ENCODE results near the gene KHNYN.
A peak's percentile ranks its signal among the peaks of the same experiment; 100 is the strongest.

The KHNYN gene

GRCh38 chr14:24422694-24423601, 6.8 kb upstream of the KHNYN start:
- DNase-seq = no peak

DNA sequence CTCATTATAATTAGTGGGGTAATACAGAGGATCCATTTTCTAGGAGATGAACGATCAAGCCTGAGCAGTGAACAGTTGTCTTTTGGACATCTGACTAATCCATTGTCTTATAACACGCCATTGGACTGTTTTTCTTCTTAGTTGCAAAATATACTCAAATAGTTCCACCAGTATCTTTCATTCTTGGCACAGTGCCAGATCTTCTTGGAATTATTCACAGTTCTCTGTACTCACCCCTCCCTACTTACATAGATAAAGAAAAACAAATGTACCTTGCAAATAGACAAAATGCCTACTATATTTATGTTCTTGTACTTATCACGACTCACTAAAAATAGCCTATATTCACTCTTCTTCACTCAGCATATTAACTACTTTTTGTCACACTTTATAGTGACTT, 4.0 kb upstream of the KHNYN start:
- peak in 1 of 14 donors; percentile 32 for DNase-seq

- DNase-seq = no peak
These were observed 3.4 kb upstream of the KHNYN start for GRCh38 chr14:24426150-24426911.

DNA sequence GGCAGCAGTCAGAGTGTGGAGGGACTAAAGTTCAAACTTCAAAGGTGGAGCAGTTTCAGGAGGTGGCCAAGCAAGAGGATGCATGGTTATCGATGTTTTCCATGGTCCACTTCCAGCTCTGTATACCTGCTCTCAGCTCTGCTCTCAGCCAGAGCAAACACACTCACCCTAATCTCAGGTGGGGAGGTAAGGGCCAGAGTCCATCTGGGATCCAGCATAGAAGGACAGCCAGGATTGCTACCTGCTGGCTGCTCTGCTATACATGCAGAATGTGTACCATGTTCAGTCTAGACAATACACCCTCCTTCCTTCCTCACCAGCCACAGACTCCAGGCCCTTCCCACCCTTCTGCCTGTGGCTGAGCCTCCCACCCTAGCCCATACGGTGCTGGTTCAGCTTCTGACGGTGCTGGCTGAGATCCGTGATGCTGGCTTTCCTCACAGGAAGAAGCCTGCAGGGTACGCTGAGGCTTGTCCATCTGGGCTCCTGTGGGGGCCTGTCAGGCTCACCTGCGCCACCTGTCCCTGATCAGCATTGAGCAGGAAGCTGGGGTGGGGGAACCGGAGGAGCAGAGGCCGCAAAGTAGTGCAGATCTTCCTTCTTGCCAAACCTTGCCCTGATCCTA, 2.7 kb upstream of the KHNYN start:
- DNase-seq = peak in 3 of 14 donors; percentile 35 to 99 (median 42)

GRCh38 chr14:24427537-24428508, 1.9 kb upstream of the KHNYN start:
- DNase-seq = peak in 1 of 14 donors; percentile 40

- peak in 2 of 14 donors; percentile 30 to 90 for DNase-seq
These were observed 943 bp upstream of the KHNYN start for GRCh38 chr14:24428628-24429394.

DNA sequence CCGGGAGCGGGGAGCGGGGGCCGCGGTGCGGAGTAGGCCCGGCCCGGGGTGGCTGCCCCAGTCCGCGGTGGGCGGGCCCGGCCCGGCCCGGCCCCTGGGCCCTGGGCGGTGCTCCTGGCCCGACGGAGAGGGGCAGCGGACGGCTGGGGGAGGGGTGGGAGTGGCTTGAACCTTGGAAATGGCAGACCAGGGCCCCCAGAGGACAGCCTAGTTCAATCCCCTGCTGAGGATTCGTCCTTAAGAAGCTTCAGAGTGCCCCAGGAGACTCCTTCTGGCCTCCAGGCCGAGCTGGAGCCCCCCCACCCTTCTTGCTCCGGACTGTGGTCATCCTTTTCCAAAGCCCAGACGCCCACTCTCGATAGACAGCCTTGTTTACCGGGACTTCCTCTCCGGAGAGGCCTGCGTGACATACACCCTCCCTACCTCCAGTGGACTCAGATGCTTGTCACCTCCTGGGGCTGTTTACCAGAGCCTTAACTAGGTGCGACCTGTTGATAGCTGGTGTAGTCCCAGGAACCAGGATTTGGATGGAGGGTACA, 458 bp downstream of the KHNYN start:
- DNase-seq = peak in 12 of 14 donors; percentile 66 to 89 (median 76)

DNA sequence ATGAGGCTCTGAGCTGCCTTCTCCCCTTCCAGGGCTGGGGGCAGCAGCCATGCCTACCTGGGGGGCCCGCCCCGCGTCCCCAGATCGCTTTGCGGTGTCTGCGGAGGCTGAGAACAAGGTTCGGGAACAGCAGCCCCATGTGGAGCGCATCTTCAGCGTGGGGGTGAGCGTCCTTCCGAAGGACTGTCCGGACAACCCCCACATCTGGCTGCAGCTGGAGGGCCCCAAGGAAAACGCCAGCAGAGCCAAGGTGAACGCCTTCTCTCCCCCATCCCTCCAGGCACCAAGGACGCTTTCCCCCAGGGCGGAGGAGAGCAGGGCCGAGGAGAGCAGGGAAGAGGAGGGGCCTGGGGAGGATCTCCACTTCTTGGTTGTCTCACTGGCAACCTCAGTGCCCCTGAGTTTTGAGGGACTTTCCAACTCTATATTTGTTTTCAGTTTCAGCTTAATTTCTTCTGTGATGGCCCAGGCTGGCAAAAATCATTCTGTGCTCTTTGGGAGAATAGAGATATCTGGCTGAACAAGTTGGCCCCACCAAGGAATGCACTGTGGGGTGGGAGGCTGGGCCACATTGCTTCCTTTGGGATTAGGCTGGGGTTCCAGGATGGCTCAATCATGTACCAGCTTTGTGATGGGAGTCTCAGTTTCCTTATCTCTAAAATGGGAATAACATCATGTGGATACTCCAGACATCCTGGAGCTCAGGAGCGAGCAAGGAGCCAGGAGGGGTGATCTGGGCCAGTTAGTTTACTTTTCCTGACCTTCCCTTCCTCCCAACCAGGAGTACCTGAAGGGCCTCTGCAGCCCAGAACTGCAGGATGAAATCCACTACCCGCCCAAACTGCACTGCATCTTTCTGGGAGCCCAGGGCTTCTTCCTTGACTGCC, 1.2 kb downstream of the KHNYN start:
- peak in 1 of 14 donors; percentile 40 for DNase-seq

GRCh38 chr14:24431569-24432258, 2.0 kb downstream of the KHNYN start:
- DNase-seq = peak in 12 of 14 donors; percentile 15 to 88 (median 62)

DNA sequence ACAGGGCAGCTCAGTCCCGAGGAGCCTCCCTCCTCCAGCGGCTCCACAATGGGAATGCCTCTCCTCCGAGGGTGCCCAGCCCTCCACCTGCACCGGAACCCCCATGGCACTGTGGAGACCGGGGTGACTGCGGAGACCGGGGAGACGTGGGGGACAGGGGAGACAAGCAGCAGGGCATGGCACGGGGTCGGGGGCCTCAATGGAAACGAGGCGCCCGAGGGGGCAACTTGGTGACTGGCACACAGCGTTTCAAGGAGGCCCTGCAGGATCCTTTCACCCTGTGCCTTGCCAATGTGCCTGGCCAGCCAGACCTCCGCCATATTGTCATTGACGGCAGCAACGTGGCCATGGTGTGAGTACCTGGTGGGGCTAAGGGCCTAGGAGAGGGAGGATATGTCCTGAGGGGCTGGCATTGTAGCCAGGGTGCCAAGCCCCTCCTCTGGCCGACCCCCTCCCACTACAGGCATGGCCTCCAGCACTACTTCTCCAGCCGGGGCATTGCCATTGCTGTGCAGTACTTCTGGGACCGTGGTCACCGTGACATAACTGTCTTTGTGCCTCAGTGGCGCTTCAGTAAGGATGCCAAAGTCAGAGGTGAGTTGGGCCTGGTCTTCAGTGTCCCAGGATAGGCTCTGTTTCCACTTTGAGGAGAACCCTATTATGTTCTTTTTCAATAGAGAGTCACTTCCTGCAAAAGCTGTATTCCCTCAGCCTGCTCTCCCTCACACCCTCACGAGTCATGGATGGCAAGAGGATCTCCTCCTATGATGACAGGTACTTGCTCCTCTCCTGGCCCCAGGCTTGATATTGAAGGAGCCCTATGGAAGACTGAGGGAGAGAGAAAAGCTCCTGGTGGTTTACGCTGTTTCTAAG, 2.7 kb downstream of the KHNYN start:
- DNase-seq = no peak

- no peak for DNase-seq
These were observed 4.3 kb downstream of the KHNYN start for GRCh38 chr14:24434036-24434435.

DNA sequence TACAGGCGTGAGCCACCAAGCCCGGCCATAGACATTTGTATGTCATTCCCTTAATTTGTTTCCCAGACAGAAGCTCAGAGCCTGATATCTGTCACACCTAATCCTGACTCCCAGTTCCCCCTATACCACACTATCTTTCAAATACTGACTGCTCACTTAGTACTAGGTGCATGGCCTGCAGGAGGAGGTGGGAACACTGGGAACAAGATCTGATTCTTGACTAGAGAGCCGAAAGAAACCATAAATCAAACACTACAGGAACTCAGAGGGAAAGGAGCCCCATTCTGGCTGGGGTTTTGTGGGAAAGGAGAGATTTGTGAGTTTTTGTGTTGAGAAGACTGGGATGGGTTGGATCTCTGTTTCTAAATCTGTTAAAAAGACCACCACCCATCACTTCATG, 4.9 kb downstream of the KHNYN start:
- DNase-seq = no peak

DNA sequence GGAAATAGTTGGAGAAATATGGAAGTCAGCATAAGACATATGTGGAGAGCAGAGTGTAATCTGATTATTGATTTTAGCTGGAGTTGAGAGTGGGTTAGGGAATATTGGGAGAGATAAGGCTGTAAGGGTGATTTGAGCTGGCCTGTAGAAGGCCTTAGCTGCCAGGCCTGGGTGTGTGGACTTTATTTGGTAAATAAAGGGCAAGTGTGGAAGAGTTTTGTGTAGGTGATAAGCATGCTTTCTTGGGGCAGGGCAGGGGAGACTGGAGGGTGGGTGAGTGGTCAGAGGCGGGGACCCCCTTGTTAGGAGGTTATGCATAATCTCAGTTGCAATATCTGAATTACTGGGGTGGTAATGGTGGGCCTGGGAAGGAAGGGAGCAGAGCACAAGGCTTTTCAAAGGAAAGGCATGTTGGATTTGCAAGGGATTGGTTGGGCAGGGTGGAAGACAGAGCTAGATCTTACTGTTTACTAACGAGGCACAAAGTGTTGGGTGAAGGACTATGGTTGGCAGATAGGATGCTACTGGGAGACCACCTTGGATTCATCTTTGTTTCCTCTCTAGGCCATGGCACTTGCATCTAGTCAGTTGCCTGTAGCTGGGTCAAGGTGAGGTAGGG, 5.5 kb downstream of the KHNYN start:
- DNase-seq = no peak

DNA sequence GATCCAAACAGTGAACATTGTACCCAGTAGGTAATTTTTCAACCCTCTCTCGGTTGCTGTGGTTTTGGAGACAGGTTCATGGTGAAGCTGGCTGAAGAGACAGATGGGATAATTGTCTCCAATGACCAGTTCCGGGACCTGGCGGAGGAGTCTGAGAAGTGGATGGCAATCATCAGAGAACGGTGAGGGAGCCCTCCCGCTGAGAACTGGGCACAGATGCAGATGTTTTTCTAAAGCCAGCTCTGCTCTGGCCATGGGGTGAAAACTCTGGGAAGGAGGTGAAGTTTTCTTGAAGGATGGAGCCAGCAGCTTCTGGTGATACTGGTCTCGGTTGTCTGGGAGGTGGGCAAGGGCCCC, 6.2 kb downstream of the KHNYN start:
- DNase-seq = no peak

DNA sequence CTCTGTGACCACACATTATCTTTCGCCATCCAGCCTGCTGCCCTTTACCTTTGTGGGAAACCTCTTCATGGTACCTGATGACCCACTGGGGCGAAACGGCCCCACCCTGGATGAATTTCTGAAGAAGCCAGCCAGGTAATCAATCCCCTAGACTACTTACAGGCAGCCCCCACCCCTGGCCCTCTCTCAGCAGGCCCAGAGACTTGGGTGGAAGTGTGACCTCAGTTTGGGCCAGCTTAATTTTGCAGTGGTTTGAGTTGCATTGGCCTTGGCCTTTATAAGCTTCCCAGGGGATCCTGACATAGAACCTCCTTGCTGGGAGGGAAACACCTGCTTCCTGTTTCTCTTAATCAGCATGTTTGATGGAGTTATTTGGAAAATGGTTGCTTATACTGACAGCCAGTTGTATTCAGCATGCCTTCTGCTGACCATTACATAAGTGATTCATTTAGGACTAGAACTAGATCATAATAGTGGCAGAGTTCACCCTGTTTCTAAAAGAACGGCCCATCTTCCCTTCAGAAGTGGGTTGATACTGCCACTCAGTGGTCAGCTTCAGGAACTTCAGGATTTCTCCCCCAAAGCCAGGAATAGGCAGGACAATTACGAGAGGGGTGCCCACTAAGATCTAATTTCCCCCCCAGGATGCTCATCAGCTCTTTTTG, 6.7 kb downstream of the KHNYN start:
- DNase-seq = peak in 5 of 14 donors; percentile 18 to 70 (median 50)

- DNase-seq = no peak
These were observed 7.4 kb downstream of the KHNYN start for GRCh38 chr14:24437020-24437735.

Data from C1 segment of cervical spinal cord (tissue), 14 donors.